Measurements from ENCODE around the gene MAPK8IP2.
"Not testable (repeated sequence)": the region's sequence is repeated elsewhere in the genome, so short reads cannot be mapped to it uniquely, and the experiment has no call there.

MAPK8IP2 gene

DNA sequence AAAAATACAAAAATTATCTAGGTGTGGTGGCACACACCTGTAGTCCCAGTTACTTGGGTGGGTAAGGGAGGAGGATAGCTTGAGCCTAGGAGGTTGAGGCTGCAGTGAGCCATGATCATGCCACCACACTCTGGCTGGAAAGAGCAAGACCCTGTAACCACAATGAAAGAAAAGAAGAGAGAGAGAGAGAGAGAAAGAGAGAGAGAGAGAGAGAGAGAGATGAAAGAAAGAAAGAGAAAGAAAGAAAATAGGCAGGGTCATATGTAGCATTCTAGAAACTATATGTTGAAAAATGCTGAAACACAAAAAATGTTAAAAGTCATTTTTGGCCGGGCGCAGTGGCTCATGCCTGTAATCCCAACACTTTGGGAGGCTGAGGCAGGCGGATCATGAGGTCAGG lies 13.7 kb downstream of the MAPK8IP2 start:
- DNase-seq: not testable (repeated sequence)

DNA sequence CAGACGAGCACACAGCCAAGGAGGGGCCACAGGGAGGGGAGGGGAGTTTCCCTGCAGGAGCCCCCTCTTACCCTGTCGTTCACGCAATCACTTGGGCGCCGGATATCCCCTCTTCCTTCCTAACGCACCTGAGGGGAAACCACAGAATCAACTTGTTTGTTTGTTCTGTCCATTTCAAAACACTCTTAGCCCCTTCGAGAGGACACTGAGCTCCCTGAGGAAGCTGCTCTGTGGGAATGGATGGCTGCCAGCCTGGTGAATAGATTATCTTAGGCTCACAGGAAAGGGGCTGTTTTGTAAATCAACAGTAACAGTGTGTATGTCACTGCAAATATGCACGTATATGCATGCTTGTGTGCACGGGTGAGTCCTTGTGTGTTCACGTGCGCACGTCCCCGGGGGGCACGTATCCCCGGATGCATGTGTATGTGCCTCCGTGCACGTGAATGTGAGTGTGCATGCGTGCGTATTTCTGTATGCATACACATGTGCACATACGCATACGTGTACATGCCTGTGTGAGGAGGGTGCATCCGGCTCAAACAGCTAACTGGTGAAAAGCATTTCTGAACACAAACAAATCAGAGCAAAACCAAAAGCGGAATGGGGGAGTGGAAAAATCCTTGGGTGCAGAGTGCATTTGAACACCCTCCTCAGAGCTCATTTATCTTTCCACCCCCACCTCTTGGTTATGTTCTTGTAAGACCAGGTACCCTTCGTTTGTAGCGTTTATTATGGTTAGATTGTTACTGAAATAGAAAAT lies 20.2 kb downstream of the MAPK8IP2 start:
- DNase-seq: peak; percentile 13

DNA sequence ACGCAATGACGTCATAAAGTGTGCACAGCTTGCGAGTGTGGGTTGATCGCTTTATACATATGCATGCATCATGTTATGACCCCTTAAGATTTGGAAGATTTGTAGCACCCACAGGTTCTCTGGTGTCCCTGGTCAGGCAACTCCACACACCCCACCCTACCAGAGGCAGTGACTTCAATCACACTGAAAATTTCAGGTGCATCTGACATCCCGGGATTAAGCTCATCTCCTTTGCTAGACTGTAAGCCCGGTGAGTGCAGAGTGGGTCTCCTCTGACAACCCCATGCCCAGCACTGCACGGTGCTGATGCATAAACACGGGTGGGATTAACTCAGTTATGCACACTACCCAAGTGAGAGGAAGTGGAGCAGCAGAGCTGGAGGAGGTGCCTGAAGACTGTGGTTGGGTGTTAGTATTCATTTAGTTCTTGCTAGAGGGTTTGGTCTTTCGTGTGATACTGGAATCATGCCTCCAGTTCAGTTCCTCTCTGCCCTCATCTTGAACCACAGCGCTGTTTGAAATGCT lies 20.8 kb downstream of the MAPK8IP2 start:
- no peak for DNase-seq

- peak; percentile 61 for DNase-seq
These were observed 21.5 kb downstream of the MAPK8IP2 start for GRCh38 chr22:50621948-50622722.

DNA sequence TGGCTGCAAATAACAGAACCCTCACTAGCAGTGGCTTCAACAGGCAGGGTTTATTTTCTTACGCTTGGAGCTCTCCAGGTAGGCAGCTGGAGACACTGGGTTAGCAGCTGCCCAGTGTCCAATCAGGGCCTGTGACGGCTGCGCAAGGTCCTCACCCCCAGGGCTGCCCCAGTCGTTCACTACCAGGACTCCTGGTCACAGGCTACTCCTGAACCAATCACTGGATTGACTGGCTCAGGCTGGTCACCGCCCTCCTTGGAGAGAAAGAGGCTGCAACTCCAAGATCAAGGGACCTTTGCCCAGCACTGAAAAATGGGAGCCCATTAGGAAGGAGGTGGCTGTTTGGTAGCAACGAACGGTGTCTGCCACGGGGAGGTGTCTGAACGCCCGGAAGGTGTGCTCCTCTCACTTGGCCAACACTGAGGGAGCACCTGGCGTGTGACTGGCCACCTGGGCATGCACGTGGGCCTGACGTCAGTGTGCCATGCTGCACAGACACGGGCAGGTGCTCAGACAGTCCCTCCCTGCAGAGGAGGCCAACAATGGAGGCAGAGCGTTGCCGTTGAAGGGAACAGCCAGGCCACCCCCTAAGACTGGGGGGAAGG lies 22.2 kb downstream of the MAPK8IP2 start:
- peak; percentile 91 for DNase-seq

DNA sequence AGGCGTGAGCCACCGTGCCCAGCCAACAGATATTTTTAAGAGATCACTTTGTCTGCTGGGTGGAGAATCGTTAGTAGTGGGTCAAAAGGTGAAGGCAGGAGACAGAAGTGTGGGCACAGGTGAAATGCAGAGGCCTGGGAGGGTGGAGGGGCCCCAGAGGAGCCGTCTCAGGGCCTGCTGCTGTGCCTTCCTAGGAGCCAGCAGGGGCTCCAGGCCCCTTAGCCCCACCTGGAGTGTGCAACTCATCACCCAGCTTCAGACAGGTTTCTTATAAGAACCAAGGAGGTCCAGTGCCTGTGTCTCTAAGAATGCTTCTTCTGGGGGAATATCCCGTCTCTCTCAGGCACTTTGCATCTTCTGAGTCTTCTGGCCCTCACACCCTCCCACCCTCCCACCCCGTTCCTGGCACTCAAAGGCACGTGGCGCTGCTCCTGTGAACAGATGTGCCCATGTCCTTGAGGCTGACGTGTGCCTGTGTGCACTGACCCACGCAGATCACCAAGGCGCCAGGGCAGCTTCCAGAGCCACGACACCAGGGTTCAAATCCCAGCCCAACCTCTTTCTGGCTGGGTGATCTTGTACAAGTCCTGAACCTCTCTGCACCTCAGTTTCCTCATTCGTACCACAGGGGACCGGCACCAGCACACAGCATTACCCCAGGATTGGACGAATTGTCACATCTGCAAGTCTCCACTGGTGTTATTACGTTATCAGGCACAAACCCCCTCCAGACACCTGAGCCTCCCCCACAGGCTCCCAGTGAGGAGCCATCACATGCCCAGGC lies 23.9 kb downstream of the MAPK8IP2 start:
- DNase-seq: no peak

DNA sequence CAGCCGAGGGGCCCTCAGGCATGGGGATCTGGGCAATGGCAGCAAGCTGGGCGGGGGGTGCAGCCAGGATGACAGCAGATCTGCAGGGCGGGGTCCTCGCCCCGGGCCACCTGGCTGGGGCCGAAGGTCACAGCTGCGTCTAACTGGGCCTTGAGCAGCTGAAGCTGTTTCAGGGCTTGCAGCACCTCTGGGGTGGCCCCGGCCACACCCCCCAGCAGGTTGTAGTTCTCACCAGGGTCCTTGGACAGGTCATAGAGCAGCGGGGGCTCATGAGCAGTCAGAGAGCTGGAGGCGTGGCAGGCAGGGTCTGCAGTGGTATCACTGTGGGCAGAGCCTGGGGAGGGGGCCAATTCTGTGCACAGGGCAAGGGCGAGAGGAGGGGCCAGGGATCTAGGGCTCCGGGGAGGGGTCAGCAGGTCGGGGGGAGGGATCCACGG lies 24.6 kb downstream of the MAPK8IP2 start:
- no peak for DNase-seq

DNA sequence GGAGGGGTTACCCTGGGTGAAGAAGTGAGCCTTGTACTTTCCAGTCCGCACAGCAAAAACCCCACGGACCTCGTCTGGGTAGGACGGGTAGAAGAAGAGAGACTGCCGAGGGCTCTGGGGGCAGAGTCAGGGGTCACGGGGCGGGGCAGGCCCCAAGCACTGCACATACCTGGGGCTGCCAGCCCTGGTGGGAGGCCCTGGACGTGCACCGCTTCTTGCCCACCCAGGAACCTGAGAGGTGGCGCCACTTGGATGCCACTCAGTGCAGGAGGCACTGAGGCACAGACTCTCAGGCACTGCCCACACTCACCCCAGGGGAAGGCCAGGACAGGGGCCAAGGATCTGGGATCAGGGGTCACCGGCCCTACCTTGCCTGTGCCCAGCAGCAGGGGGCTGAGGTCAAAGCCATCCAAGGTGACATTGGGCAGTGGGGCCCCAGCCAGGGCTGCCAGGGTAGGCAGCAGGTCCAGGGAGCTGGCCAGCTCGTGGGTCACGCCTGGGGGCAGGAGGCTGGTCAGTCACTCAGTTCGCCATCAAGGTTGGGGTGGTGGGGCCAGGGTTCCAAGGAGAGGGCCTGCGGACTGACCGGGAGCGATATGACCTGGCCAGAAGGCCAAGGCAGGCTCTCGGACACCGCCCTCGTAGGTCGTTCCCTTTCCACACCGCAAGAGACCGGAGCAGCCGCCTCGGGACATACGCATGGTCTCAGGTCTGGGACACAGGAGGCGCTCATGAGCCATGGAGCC lies 25.1 kb downstream of the MAPK8IP2 start:
- no peak for DNase-seq

GRCh38 chr22:50626314-50626849 lies 25.8 kb downstream of the MAPK8IP2 start:
- DNase-seq: no peak

DNA sequence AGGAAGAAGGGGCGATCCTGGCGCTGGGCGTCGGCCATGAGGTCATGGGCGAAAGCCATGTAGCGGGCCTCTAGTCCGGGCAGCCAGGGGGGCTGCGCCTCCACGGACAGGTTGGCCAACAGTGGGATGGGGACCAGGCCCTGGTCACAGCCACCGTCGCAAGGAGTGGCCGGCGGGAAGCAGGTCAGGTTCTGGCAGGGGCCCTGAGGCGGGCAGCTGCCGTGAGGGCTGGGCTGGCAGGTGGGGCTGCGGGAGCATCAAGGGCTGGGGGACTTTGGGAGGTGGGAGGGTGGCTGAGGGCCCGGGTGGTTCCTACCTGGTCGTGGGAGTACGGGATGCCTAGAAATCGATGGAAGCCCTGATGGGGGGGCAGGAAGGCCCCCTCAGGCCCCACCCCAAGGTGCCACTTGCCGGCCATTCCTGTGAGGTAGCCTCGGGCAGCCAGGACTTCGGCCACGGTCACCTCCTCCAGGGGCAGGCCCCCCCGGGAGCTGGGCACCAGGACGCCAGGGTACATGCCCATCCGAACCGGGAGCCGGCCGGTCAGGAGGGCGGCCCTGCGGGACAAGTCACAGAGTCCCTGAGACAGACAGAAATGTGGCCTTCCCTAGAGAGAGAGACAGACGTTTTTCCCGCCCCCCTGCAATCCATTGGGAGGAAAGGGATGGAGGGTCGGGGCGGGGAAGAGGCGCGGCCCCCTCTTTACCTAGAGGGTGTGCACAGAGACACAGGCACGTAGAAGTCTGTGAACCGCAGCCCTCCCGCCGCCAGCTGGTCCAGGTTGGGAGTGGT lies 26.5 kb downstream of the MAPK8IP2 start:
- no peak for DNase-seq

DNA sequence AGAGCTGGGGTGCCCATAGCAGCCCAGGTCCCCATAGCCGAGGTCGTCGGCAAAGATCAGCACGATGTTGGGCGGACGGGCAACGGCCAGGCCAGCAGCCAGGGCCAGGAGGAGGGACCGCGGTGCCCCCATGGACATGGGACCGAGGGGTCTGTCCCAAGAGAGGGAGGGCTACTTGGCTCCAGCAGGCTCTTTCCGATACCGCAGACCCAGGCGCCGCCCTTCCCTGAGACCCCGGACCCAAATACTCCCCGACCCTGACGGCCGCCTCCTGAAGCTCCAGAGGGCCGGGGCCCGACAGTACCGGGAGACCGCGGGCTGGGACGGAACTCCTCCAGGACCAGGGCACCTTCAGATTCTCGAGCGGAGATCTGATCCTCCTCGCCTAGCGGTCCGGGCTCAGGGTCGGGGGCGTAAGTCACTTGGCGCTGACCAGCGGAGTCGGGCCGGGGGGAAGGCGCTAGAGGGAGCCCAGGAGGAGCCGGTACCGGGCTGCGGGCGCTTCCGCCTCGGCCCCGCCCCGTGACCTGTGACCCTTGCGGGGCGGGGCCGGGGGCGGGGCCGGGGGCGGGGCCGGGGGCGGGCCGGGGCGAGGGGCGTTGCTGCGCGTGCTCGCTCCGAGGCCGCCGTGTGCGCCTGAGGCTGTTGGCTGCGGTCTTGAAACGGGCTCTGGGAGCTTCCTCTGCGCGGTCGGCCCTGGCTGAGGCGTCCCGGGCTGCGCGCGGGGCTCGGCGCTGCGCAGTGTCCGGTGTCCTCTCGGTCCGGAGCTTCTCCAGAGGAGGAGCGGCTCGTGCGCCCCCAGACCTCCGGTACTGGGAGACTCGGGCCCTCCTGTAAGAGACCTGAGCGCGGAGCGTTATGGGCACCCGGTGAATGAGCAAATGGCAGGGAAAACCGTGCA lies 27.3 kb downstream of the MAPK8IP2 start, which contains the start of gene ARSA:
TSS of gene ARSA (minus strand) at position 511 of the 901 bp plus-strand sequence. CDS start at position 138, 373 bp downstream.
- peak; percentile 42 for DNase-seq

DNA sequence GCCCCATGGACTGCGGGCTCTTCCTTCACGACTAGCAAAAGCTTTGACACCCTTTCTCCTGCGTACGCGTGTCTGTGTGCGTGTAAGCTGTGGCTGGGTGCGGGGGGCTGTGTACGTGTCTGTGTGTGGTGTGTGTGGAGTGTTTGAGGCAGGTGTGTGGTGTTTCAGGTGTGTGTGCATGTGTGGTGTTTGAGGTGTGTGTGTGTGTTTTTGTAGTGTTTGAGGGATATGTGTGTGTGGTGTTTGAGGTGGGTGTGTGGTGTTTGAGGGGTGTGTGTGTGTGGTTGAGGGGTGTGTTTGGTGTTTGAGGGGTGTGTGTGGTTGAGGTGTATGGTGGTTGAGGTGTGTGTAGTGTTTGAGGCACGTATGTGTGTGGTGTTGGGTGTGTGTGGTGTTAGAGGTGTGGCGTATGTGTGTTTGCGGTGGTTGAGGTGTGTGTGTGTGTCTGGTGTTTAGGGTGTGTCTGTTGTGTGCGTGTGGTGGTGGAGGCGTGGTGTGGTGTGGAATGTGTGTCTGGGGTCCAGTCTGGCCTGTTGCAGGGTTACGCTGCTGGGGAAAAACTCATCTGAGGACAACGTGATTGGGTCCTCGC lies 28.0 kb downstream of the MAPK8IP2 start:
- DNase-seq: no peak

GRCh38 chr22:50630376-50630775 lies 29.8 kb downstream of the MAPK8IP2 start:
- no peak for DNase-seq

- DNase-seq: no peak
These were observed 32.5 kb downstream of the MAPK8IP2 start for GRCh38 chr22:50633086-50633485.

GRCh38 chr22:50633771-50634170 lies 33.2 kb downstream of the MAPK8IP2 start:
- no peak for DNase-seq

DNA sequence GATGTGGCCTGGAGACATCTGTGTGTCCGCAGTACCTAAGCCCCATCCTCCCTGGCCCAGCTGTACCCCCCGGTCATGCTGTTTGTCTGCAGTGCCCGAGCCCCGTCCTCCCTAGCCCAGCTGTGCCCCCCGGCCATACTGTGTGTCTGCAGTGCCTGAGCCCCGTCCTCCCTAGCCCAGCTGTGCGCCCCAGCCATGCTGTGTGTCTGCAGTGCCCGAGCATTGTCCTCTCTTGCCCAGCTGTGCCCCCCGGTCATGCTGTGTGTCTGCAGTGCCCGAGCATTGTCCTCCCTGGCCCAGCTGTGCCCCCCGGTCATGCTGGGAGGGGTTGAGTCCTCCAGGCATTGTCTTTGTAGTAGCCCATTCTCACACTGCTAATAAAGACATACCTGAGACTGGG lies 35.0 kb downstream of the MAPK8IP2 start:
- no peak for DNase-seq

DNA sequence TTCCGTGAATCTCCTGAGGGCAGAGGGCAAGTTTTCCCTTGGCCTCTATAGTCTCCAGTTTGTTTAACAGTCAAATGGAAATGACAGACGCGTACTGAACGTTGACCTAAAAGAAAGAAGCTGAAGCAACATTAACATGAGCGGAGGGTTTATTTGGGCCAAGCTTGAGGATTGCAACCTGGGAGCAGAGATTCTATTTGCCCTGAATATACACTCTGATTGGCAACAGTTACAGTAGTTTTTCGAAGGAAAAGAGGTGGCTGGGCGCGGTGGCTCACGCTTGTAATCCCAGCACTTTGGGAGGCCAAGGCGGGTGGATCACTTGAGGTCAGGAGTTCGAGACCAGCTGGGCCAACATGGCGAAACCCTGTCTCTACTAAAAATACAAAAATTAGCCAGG lies 39.7 kb downstream of the MAPK8IP2 start:
- DNase-seq: not testable (repeated sequence)

DNA sequence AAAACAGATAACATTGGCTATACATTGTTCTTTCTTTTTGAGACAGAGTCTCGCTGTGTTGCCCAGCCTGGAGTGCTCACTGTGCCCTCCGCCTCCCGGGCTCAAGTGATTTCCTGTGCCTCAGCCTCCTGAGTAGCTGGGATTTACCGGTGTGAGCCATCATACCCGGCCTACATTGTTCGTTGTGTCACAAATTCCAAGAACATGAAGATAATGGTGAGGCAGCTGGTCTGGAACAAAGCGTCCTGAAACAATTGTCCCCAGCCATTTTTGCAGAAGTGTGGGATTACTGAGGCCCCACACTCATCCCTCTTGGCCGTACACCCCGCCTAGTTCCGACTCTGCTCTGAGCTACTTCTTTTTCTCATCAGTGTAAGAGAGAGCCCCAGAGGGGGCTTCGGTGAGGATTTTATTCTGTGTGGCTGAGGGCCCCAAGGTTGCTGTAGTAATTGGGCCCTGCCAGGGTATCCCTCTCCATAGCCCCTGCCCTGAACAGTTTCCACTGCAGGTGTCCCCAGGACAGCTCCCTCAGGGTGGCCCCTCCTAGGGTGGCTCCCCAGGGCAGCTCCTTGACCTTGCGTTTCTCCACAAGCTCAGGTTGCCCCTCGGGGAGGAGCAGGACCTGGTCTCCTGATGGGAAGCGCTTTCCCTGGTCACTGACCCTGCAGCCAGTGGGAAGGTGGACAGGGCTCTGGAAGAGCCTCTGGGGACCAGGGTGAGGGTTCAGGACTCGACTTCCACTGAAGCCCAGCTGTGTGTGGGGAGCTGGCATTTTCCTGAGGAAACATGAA lies 40.5 kb downstream of the MAPK8IP2 start:
- no peak for DNase-seq

Measured in SHP77 treated with DMSO at 0.1 percent for 48 hours (cell line).